HG03354 (cell line): Measurements from ENCODE around the gene PRSS27.
"Not testable (repeated sequence)": the region's sequence is repeated elsewhere in the genome, so short reads cannot be mapped to it uniquely, and the experiment has no call there.

Source experiments
- ATAC-seq: cut with Tn5 transposase; IDR thresholded peaks from one replicate; pipeline ENCODE4 v1.9.1; 2021; ENCODE audit warnings: mild to moderate bottlenecking; ENCODE audit not compliant: unreplicated experiment, poor library complexity, severe bottlenecking

Gene PRSS27

GRCh38 chr16:2682209-2683021 is 37.6 kb downstream of the PRSS27 start, which contains the start of gene KCTD5:
KCTD5 (plus strand) TSS chr16:2682523; CDS start chr16:2682549, 26 bp downstream.
- ATAC-seq: peak; percentile 73

GRCh38 chr16:2680360-2680759 is 39.7 kb downstream of the PRSS27 start:
- ATAC-seq: not testable (repeated sequence)

- ATAC-seq: not testable (repeated sequence)
These were observed 40.1 kb downstream of the PRSS27 start for GRCh38 chr16:2679902-2680301.

- not testable (repeated sequence) for ATAC-seq
These were observed 41.6 kb downstream of the PRSS27 start for GRCh38 chr16:2678206-2678965.

GRCh38 chr16:2676937-2677336 is 43.1 kb downstream of the PRSS27 start:
- ATAC-seq: not testable (repeated sequence)

GRCh38 chr16:2675714-2676113 is 44.3 kb downstream of the PRSS27 start:
- no peak for ATAC-seq

GRCh38 chr16:2675021-2675420 is 45.0 kb downstream of the PRSS27 start:
- no peak for ATAC-seq

- peak; percentile 89 for ATAC-seq
These were observed 46.7 kb downstream of the PRSS27 start for GRCh38 chr16:2673066-2673999.

GRCh38 chr16:2671741-2672140 is 48.3 kb downstream of the PRSS27 start:
- ATAC-seq: no peak

- ATAC-seq: not testable (repeated sequence)
These were observed 48.8 kb downstream of the PRSS27 start for GRCh38 chr16:2671193-2671592.

GRCh38 chr16:2670017-2670416 is 50.0 kb downstream of the PRSS27 start:
- not testable (repeated sequence) for ATAC-seq

GRCh38 chr16:2669587-2669986 is 50.4 kb downstream of the PRSS27 start:
- ATAC-seq: not testable (repeated sequence)

- not testable (repeated sequence) for ATAC-seq
These were observed 53.4 kb downstream of the PRSS27 start for GRCh38 chr16:2666671-2667070.

GRCh38 chr16:2664574-2664982 is 55.4 kb downstream of the PRSS27 start:
- ATAC-seq: no peak

GRCh38 chr16:2663553-2664546 is 56.2 kb downstream of the PRSS27 start:
- no peak for ATAC-seq
